ENCODE results near the gene MBLAC1. TPM values are rescaled to one million over a fixed set of nuclear protein-coding genes. Genes with fewer than 3 reads are reported as not detected.

The MBLAC1 gene
- polyA plus RNA-seq, 1 donor from 2014 or later = 6.4 TPM

DNA sequence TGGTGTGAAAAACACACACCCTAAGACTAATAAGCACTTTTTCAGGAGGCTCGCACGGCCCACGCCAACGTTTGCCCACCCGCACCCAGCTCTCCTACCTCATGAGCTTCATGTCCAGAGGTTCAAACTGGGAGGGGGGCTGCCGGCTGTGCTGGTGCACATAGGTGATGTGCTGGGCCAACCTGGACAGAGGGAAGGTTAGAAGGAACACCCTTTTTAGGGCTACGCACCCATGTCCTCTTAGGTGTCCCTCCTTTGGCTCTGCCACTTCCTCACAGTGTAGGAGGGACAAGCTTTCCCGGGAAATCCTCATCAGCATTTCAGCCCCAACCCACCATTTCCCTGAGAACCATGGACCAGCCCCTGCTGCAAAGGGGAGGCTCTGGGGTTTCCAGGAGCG is 31.5 kb upstream of the MBLAC1 start (continued):
- TF ChIP-seq EZH2 (IDR thresholded peaks at IDR 0.05; ENCODE audit: borderline replicate concordance, insufficient read depth, low read length, poor library complexity, severe bottlenecking) (no peak), SMC3 (conservative IDR thresholded peaks at IDR 0.05; ENCODE audit: poor library complexity) (no peak)

DNA sequence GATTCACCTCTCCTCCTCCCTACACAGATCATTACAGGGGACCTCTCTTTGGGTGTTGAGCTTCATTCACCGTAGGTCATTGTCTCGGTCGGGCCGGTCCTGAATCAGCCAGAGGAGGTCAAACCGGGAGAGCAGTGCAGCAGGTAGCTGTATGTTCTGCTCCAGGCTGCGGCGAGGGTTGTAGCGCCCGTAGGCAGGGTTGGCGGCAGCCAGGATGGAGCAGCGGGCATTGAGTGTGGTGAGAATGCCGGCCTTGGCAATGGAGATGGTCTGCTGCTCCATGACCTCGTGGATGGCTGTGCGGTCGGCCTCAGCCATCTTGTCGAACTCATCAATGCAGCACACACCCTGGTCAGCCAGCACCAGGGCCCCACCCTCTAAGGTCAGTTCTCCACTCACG is 31.1 kb upstream of the MBLAC1 start:
- Histone ChIP-seq H2AFZ (ENCODE audit: low read depth, low read length) (no peak overlapping the region), H3K36me3 (ENCODE audit: insufficient read depth, low read length) (peaks cover 14% of the 10 kb centered on the region), H3K27ac (ENCODE audit: low read length) (no peak overlapping the region), H3K4me3 (ENCODE audit: low read length) (no peak overlapping the region), H3K27me3 (ENCODE audit: insufficient read depth, low read depth, low read length) (no peaks in the 10 kb centered on the region), H4K20me1 (ENCODE audit: insufficient read depth) (no peaks in the 10 kb centered on the region), H3K79me2 (replicated peaks; ENCODE audit: insufficient read depth, low read length) (peaks cover 26% of the 10 kb centered on the region), H3K9me2 (ENCODE audit: insufficient read depth, low read length) (no peaks in the 10 kb centered on the region), H3K4me2 (ENCODE audit: low read length) (no peak overlapping the region), H3K9me3 (ENCODE audit: low read length) (no peaks in the 10 kb centered on the region), H3K9ac (ENCODE audit: low read length) (no peak overlapping the region), H3F3A (ENCODE audit: insufficient read depth, low read length, poor library complexity, severe bottlenecking) (no peaks in the 10 kb centered on the region)
- TF ChIP-seq SMC3 (conservative IDR thresholded peaks at IDR 0.05; ENCODE audit: poor library complexity) (no peak), POLR2AphosphoS5 (IDR thresholded peaks at IDR 0.05) (no peak), RAD21 (conservative IDR thresholded peaks at IDR 0.05) (no peak), TAF1 (IDR thresholded peaks at IDR 0.05; ENCODE audit: low read depth) (no peak), EP300 (conservative IDR thresholded peaks at IDR 0.05; ENCODE audit: poor library complexity, severe bottlenecking) (no peak)
- TF ChIP-seq, protein P1, sequence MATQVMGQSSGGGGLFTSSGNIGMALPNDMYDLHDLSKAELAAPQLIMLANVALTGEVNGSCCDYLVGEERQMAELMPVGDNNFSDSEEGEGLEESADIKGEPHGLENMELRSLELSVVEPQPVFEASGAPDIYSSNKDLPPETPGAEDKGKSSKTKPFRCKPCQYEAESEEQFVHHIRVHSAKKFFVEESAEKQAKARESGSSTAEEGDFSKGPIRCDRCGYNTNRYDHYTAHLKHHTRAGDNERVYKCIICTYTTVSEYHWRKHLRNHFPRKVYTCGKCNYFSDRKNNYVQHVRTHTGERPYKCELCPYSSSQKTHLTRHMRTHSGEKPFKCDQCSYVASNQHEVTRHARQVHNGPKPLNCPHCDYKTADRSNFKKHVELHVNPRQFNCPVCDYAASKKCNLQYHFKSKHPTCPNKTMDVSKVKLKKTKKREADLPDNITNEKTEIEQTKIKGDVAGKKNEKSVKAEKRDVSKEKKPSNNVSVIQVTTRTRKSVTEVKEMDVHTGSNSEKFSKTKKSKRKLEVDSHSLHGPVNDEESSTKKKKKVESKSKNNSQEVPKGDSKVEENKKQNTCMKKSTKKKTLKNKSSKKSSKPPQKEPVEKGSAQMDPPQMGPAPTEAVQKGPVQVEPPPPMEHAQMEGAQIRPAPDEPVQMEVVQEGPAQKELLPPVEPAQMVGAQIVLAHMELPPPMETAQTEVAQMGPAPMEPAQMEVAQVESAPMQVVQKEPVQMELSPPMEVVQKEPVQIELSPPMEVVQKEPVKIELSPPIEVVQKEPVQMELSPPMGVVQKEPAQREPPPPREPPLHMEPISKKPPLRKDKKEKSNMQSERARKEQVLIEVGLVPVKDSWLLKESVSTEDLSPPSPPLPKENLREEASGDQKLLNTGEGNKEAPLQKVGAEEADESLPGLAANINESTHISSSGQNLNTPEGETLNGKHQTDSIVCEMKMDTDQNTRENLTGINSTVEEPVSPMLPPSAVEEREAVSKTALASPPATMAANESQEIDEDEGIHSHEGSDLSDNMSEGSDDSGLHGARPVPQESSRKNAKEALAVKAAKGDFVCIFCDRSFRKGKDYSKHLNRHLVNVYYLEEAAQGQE (IDR thresholded peaks at IDR 0.05; ENCODE audit: borderline replicate concordance) = no peak

DNA sequence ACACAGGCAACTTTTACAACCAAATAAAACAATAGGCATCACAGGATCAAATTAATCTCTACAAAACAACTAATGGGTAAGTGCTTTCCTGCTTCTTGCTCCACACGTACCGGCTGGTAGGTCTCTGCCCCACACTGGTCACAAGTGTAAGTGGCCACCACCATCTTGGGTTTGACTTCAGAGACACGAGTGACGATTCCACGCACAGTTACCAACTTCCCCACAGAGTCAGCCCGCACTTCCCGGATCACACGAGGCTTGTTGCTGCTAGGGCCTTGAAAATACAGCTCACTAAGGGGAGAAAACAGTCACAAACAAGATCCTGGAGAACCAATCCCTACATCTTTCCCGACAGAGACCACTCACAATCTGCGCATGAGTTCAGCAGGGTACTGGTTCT is 27.9 kb upstream of the MBLAC1 start:
- H3K4me2 ChIP-seq (ENCODE audit: low read length) = peak overlapping the region; percentile 81
- peak overlapping the region; percentile 93 for H3K9ac ChIP-seq (ENCODE audit: low read length)
- H3K79me2 ChIP-seq (replicated peaks; ENCODE audit: insufficient read depth, low read length) = peaks cover 26% of the 10 kb centered on the region
- H4K20me1 ChIP-seq (ENCODE audit: insufficient read depth) = no peaks in the 10 kb centered on the region
- H3K27me3 ChIP-seq (ENCODE audit: insufficient read depth, low read depth, low read length) = no peaks in the 10 kb centered on the region
- H3K36me3 ChIP-seq (ENCODE audit: insufficient read depth, low read length) = peaks cover 14% of the 10 kb centered on the region
- no peaks in the 10 kb centered on the region for H3K9me2 ChIP-seq (ENCODE audit: insufficient read depth, low read length)
- TF ChIP-seq SMC3 (conservative IDR thresholded peaks at IDR 0.05; ENCODE audit: poor library complexity) (no peak), EP300 (conservative IDR thresholded peaks at IDR 0.05; ENCODE audit: poor library complexity, severe bottlenecking) (no peak), POLR2AphosphoS5 (IDR thresholded peaks at IDR 0.05) (no peak), TAF1 (IDR thresholded peaks at IDR 0.05; ENCODE audit: low read depth) (no peak), MXI1 (conservative IDR thresholded peaks at IDR 0.05; ENCODE audit: poor library complexity, severe bottlenecking) (no peak), EZH2 (IDR thresholded peaks at IDR 0.05; ENCODE audit: borderline replicate concordance, insufficient read depth, low read length, poor library complexity, severe bottlenecking) (no peak), RAD21 (conservative IDR thresholded peaks at IDR 0.05) (no peak)
- TF ChIP-seq, protein P1 (IDR thresholded peaks at IDR 0.05; ENCODE audit: borderline replicate concordance) = no peak
- TF ChIP-seq, protein P2, sequence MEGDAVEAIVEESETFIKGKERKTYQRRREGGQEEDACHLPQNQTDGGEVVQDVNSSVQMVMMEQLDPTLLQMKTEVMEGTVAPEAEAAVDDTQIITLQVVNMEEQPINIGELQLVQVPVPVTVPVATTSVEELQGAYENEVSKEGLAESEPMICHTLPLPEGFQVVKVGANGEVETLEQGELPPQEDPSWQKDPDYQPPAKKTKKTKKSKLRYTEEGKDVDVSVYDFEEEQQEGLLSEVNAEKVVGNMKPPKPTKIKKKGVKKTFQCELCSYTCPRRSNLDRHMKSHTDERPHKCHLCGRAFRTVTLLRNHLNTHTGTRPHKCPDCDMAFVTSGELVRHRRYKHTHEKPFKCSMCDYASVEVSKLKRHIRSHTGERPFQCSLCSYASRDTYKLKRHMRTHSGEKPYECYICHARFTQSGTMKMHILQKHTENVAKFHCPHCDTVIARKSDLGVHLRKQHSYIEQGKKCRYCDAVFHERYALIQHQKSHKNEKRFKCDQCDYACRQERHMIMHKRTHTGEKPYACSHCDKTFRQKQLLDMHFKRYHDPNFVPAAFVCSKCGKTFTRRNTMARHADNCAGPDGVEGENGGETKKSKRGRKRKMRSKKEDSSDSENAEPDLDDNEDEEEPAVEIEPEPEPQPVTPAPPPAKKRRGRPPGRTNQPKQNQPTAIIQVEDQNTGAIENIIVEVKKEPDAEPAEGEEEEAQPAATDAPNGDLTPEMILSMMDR (IDR thresholded peaks at IDR 0.05; ENCODE audit: poor library complexity, severe bottlenecking) = no peak
- H3K27ac ChIP-seq (ENCODE audit: low read length) = peak overlapping the region; percentile 95
- no peak overlapping the region for H2AFZ ChIP-seq (ENCODE audit: low read depth, low read length)
- H3K4me3 ChIP-seq (ENCODE audit: low read length) = peak overlapping the region; percentile 78
- no peaks in the 10 kb centered on the region for H3K9me3 ChIP-seq (ENCODE audit: low read length)
- no peaks in the 10 kb centered on the region for H3F3A ChIP-seq (ENCODE audit: insufficient read depth, low read length, poor library complexity, severe bottlenecking)

Measured in neural cell (in vitro differentiated cells).